ENCODE results near the gene CMTM6.
"Not testable (repeated sequence)": the region's sequence is repeated elsewhere in the genome, so short reads cannot be mapped to it uniquely, and the experiment has no call there.

The CMTM6 gene

DNA sequence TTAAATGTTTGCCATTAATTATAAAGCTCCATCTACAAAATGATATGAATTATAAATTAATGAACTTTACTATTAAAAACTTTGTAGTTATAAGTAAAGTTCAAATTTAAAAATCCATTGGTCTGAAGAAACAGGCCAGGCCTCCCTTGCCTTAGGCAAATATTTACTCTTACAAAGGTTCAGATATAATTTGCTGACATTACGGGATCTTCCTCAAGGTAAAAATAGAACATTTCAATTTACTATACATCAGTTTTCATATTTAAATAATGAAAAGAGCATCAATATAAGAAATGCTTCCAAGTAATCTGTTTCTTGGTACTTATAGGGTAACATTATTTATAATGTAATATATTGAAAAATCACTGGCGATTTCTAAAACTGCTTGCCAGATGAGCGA lies 3.7 kb downstream of the CMTM6 start:
- DNase-seq, result no peak

DNA sequence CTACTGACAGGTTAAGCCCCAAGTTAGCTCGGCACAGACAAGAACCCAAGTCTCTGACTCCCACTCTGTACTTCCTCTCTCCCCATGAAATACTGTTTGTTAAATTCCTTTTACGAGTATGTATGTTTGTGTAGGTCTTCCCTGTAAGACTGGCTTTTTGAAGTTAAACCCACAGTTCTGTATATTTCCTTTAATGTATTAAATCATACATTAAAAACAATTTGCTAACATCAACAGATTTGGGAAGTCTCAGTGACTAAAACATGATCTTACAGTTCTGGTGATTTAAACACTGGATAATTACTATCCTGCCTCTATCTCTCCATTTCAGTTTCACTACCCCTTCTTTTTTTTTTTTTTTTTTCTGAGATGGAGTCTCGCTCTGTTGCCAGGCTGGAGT lies 4.4 kb downstream of the CMTM6 start:
- no peak for DNase-seq

DNA sequence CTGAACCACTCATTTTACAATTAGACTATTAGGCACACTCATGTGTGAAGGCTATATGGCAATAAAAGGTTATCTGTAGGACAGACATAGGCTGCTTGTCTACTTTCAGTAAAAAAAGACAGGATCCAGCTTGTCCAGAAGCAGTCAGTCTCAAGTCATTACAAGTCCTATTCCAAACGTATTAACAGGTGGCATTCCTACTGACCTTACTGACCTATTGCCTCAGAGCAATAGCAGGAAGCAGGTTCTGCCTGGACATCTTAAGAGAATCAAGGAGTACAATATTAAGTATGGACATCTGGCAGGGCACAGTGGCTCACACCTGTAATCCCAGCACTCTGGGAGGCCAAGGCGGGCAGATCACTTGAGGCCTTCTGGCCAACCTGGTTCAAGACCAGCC lies 7.0 kb downstream of the CMTM6 start:
- no peak for DNase-seq

DNA sequence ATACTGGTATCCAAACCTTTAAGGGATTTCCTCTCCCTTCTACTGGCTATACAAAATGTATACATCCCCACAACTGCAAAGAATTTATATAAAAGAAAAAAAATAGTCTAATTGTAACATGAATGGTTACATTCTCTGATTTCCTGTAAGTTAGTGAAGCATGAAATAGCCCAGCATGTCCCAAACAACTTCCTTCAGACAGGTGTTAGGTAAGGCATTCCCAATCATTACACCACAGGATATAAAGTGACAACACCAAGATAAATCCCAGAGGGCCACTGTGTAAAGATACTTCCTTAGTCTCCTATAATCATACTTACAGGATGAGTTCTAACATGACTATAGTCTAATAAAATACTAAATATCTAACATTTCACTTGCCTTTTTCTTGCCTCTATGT lies 7.6 kb downstream of the CMTM6 start:
- no peak for DNase-seq

DNA sequence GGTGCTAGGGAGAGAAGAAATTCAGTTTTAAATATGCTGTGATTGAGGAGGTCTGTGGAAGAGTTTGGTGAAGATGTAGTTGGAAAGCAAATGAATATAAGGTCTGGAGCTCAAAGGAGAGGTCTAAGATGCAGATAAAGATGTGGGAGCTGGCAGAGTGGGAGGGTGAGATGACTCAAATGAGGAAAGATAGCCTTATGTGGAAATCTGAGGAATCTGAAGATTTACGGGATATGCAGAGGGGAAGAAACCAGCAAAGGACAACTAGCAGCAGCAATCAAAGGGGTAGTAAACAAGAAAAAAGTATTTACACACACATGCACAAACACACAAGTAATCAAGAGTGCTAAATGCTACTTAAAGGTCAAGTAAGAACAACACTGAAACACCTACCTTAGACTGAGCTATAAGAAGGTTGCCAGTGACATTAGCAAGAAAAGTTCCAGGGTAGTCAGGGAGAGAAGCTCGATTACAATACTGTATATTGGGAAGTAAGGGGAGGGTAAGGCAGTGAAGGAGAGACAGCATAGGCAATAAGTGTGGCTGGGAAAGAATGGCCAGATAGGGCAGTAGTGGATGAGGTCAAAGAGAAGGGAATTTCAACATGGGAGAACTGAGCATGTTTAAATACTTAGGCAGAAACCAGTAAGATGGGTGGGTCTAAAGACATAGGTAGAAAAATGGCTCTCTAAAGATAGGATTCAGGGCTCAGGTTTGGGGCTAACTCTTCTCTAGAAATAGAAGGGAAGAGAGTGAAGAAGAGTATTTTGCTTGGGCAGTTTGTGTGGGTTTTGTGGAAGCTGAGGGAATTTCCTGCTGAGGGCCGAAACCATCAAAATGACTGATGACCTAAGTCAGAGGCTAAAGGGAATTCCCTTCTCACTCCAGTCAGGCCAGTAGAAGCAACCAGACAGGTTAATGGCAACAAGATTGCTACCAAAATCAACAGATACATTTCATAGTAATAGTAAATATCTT lies 8.9 kb downstream of the CMTM6 start:
- DNase-seq, result no peak

DNA sequence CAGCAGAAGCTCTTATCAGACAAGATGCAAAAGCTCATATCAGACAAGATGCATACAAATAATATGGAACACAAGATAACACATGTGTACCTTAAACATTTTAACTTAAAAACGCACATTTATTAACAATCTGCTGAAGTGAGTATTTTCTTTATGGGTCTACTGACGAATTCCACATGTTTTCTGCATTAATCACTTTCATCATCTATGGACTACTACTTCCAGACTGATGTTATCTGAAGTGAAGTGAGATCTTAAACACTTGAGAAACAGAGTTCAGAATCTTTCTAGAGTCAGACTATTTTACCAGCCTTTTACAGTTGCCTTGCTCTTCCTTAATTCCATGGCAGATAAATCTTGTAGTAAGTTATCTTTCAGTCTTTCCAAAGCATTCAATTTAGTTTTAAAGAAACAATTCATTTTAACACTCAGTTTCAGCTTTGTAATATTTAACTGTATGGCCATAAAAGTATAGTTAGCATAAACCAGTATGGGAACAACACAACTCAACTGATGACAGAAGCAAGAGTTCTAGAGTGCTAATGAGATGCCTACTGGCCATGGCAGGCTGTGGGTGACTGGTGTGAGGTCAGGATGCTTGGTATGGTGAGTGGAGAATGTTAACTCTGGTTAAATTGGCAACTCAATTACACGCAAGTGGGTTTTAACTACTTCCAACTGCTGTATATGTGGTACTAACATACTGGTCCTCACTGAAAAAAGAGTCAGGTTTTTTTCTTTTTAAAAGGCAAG lies 9.8 kb downstream of the CMTM6 start:
- DNase-seq, result no peak

DNA sequence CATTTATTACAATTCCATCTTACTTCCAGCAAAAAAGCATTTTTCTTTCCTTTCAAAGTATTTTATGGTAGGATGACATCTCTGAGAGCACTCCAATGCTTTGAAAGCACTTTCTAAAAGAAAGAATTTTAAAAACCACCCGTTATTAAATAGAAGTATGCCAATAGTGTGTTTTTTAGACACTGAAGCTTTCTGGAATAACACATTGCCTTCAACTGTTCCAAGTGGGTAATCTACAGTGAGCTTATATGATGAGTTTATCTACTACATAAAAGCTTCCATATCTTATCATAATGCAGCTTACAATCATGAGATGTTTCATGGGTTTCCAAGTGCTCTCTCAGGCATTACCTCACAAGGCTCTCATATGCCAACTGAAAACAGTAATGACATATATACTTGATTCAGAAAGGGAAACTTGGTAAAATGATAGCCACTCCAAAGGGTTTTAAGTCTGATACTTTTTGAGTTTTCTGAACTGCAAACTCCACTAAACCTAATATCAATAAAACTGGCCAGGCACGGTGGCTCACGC lies 14.1 kb downstream of the CMTM6 start:
- DNase-seq, result no peak

DNA sequence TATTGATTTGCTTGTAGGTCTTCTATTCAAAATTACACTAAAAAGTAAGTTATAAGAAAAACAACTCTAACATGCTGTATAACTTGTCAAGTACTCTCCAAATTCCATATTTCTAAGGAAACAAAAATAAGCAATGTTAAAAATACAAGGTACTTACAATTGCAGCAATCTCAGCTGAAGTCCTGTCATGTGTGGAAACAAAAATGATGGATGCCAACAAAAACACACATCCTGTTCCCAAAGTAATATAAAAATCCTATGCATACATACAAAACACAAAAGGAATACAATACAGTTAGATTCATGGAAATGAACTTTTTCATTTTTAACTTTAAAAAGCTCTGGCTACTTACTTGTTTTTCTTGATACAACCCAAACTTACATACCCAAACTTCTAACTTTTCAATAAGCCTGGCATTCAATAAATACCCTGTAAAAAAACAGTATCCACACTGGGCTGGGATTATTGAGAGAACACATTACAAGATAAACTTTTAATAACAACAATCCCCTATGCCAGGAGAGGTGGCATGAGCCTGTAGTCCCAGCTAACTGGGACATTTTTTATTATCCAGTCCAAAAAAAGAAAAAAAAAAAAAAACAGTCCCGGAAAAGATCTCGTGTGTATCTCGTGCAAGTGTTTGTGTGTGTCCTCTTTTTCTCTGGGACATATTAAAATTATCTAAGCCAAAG lies 14.7 kb downstream of the CMTM6 start:
- DNase-seq, result no peak

DNA sequence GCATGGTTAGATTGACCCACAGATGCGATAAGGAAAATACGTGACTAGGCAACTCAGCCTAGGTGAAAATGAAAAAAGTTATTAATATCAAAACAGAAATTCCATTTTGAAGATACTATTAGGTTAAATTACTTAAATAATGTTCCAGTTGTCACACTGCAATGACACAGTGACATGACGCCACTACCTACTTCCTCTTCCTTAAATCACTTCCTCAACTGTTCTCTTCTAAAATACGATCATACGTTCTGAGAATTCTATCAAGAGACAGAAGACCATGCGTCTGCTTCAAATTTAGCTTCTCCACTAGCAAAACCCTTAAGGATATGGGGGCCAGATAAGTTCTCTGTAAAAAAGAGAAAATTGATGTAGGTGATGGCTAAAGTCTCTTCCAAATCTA lies 18.2 kb downstream of the CMTM6 start:
- no peak for DNase-seq

DNA sequence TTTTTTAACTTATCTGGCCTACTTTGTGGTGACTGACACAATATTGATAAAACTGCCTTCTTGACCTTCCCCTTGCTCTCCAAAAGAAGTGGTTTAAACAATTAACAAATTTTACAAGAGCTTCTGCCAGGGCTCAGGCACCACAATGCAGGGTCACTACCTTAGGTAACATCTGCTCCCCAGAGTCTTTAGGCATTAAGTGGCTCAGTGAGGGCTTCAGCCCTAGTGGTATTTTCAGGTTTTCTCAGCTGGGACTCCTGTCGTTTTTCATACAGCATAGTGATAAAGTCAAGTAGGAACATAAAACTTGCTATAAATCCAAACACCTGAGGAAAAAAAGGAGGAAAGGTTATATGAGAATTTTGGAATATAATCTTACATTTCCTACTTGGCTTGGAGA lies 18.9 kb downstream of the CMTM6 start:
- no peak for DNase-seq

DNA sequence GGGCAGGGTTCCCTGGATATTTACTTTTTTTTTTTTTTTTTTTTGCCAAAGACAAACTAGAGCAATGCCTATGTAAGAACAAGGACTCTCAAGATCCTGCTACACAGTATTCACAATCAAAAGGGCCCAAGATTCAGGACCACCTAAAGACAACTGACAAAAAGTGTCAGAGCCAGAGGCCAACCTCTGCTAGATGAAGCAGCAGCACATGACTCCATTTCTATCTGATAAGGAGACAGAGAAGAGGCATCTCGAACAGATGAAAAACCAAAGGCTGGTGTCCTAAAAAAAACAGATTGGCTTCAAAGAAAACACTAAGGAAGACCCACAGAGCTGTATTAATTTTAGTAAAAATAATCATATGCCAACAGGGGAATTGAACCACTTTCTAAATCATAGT lies 20.0 kb downstream of the CMTM6 start:
- DNase-seq, result no peak

DNA sequence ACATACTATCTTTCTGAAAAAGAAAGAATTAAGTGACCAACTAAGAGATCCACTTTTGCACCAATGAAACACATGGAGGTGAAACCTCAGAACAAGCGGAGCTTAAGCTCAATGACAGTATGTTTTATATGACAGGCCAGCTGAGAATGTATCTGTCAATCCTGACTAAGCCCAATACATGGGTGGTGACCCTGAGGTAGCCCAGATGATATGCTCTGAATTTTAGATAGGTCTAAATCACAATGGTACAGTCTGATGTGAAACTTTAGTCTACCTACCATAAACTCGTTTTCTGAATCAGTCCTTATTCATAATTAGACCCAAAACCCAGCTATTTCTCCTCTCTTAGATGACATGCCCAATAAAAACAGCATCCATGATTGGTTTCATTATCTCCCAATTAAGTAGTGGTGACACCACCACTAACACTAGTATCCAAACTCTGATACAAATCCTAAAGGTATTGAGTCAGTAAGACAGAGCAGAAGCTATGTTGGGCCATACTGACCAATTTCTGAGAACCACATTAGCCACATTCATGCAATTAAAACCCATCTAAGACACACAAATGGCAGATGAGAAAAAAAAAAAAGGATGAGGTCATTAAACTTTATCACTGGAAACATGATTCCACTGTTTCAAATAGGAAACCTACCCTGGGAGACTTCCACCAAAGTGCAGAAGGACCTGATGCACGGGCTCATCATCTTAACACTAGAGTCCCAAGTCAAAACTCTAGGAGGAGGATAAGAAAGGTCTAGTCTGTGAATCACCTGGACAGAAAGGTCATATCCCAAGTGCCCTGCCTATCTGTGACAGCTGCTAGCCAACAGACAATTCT lies 20.6 kb downstream of the CMTM6 start:
- DNase-seq, result no peak

DNA sequence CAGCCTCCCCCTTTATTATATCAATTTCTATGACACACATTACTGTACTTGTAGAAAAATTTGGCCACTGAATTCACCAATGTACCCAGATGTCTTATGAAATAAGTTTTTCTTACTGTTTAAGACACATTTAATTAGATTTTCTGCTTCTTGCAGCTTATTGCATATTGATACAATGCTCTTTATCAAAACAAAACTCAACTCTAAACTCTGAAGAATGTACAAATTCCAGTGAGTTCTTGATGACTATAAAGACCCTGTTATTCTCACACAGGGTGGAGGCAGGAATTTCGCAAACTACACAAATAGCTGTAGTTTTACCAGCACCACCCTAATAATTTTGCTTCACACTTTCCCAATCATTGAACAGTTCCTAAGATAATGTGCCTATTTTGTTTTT lies 22.0 kb downstream of the CMTM6 start:
- DNase-seq, result no peak

DNA sequence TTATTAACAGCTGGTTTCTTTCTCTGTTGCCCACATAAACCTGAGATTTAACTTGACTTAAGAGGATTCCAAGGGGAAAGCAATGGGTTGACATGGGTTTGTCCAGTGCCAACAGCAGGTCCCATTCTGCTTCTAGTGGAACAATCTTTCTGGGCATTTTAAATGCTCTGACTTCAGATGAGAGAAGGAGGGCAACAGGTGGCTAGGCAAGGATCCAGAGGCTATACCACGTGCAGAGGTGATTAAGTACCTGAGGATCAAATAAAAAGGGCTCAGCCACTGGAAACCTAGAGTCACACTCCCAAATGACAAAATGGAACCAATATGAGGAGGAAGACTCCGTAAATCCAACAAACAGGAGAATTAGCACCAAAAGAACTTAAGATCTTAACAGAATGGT lies 28.5 kb downstream of the CMTM6 start:
- DNase-seq, result no peak

DNA sequence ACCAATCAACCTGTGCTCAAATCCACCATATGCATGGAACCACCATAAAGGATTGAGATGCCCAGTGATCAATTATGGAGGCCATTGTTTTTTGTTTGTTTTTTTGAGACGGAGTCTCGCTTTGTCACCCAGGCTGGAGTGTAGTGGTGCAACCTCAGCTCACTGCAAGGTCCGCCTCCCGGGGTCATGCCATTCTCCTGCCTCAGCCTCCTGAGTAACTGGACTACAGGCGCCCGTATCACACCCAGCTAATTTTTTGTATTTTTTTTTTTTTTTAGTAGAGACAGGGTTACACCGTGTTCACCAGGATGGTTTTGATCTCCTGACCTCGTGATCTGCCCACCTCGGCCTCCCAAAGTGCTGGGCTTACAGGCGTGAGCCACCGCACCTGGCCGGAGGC lies 30.5 kb downstream of the CMTM6 start:
- not testable (repeated sequence) for DNase-seq

DNA sequence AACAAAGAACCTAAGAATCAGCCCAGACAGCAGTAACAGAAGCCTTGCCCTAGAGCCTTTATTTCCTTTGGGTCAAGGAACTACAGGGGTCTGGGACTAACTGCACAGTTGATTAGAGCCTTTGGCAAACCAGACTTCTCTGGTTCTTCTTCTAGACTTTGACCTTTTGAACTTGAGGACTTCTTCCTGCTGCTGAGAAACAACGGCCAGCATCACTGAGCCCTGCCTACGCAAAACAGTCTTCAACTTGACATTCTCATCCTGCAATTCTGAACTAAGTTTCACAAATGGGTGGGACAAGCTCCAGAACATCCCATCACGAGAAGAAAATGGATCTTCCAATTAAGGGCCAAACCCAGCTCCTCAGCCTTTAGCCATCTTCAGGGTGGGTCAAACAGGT lies 31.4 kb downstream of the CMTM6 start:
- no peak for DNase-seq

DNA sequence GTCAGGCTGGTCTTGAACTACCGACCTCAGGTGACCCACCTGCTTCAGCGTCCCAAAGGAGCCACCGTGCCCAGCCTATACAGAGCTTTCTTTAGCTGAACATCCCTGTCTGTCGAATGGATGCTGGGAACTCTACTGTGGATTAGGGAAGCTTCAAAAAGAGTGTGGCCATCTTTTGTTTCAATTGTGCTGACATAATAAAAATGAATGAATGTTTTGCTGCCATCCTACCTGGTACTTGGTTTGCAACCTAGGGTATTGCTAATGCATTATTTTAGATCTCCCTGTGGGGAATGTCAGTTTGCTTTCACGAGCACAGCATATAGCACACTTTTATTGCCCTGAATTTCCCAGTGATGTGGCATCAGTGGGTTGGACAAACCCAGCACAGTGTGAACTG lies 32.3 kb downstream of the CMTM6 start:
- no peak for DNase-seq

DNA sequence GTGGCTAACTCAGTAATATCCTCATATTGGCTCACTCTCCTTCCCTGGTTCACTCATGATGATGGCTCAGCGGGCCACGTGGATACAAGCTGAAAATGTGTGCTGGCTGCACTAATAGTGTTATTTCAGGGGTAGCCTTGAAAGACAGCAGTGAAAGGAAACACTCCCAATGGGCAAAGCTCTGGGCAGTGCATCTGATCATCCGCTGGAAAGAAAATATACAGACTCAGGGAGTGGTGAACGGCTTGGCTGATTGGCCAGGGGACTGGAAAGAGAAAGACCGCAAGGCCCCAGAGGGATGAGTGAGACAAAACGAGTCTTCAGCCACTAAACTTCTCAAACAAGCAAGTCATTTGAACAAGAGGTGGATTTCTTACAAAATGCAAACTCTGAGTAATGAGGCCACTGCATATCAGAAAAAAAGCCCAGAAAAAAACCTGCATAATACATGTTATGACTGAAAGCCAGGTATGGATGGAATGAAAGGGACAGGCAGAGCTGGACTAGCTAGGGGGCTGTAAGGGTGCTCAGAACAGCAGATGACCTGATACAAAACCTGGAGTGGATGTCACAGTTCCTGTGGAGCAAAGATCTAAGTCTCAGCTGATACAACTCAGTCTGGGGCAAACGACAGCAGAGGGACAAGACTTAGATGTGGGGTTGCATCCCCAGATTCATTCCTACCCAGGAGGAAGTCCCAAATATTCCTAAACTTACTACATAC lies 33.3 kb downstream of the CMTM6 start:
- DNase-seq, result no peak

DNA sequence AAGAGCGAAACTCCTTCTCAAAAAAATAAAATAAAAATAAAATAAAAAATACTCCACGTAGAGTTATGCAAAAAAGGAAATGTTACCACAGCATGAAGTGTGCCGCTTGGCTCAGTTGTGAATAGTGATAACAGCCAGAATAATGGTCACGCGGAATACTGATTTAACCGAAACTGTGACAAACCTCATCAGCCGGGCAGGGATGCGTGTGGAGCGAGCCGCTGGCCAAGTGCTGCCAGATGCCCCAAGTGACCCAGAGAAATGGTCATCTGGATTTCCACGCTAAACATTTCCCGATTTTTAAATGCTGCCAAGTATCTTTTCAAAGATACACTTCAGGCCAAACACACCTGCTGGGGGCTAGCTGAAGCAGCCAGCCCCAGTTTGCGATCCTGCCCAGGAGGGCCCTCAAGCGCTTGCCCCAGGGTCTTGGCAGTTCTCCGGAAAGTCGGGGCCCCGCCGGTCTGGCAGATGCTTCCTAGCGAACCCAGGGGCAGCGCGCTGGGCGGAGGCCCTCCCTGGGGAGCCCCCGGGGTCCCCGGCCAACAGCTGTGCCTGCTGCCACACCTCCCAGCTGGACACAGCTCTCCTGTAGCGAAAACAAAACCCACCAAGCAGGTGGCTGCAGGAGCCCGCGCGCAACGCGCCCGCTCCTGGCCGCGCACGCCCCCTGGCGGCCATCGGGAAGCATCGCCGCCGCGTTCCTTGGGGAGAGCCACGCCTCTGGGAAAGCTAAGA lies 35.1 kb downstream of the CMTM6 start:
- DNase-seq, result peak; percentile 65

DNA sequence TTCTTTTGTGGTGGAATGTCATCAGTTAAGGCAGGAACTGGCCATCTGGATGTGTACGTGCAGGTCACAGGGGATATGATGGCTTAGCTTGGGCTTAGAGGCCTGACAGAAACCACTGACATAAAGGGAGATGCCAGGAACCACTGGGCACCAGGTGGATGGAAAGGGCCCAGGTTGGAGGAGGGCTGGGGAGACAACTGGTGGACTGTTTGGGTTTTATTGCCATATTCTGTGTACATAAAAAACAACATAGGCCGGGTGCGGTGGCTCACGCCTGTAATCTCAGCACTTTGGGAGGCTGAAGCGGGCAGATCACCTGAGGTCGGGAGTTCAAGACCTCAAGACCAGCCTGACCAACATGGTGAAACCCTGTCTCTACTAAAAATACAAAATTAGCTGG lies 35.8 kb downstream of the CMTM6 start:
- not testable (repeated sequence) for DNase-seq

DNA sequence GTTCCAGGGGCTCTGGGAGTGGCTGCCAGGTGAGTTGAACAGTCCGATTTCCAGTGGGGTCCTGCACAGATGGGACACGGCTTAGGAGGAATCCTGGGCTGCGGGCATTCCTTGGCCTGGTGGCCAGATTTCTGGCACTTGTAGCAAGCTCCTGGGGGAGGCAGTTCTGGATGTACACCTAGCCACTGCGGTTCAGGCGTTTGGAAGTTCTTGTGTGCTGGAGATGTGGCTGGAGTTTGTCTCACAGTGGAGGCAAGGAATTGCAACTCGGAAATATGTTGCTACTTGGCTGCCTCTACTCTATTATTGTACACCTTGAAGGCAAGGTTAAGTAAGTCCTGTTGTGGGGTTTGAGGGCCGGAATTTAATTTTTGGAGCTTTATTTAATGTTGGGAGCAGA lies 37.9 kb downstream of the CMTM6 start:
- not testable (repeated sequence) for DNase-seq
